AML-193 (cell line): ENCODE measurements around the gene TTLL11.

Experiments
- DNase-seq, 2 experiments: peaks; one replicate each; lab custom pipeline; 2025; lab: John Stamatoyannopoulos, UW

Gene TTLL11

DNA sequence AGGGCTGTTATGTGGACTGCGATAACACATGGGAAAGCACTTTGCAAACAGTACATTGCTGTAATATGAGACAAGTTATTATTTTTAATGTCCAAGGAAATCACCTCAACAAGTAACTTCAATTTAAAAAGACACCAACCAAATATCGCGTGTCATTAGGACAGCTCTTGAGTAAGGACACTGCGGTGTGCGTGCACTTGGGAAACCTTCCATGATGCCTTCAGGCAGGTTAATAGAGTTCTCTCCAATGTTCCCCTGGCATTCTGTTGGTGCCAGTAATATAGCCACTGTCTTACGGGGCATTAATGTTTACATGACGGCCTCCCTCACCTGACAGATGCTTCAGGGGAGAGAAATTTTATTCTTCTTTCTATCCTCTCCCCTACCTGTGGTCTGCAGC lies 42.9 kb downstream of the TTLL11 start:
- no peak for DNase-seq

DNA sequence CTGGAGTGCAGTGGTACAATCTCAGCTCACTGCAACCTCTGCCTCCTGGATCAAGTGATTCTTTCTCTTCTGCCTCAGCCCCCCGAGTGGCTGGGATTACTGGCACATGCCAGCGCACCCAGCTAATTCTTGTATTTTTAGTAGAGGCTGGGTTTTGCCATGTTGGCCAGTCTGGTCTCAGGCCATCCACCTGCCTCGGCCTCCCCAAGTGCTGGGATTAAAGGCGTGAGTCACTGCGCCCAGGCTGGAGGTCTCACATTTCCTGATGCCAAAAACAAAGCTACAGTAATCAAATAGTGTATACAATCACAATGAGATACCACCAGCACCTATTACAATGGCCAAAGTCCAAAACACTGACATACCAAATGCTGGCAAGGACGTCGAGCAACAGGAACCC lies 51.1 kb downstream of the TTLL11 start:
- no peak for DNase-seq

DNA sequence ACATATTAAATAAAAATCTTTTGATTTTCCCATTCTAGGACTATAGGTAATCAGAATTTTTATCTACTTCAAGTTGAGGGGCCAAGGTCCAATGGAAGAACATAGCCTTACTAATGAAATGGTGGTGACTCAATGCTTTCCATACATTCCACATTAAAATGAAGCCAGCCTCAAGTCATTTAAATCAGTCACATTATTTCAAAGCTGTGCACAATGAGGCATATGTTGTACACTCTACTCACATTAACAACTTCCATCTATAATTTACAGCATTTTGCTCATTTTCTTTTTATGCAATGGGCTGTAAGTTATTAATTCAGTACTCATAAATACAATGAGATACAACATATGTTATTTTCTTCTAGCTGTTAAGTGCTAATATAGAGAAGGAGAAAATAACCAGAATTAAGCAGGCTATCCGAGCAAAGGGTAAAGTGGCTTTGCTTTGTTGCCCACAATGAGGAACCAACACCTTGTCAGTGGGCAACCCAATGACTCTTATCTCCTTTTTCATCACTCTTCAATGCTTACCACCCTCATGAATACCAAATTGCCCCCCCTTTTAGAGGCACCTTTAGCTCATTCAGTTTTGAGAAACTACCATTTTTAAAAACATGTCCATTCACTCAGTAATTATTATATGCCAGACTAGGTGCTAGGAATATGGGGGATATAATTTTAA lies 52.4 kb downstream of the TTLL11 start:
- no peak for DNase-seq

DNA sequence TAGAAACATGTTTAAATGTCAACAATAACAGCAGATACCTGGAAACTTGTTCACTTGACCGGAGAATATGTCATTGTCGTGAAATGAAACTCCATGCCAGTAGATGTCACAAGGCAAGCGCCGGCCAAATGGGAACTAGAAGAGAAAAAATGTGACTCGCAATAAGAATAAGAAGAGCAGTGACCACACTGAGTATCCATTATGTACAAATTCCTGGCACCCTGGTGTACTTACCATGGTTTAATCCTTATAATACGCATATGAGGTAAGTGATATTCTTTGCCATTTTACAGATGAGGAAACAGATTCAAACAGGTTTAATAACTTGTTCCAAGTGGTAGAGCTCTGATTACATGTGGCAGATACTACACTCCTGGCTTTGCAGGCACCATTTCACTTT lies 53.9 kb downstream of the TTLL11 start:
- DNase-seq, result no peak

DNA sequence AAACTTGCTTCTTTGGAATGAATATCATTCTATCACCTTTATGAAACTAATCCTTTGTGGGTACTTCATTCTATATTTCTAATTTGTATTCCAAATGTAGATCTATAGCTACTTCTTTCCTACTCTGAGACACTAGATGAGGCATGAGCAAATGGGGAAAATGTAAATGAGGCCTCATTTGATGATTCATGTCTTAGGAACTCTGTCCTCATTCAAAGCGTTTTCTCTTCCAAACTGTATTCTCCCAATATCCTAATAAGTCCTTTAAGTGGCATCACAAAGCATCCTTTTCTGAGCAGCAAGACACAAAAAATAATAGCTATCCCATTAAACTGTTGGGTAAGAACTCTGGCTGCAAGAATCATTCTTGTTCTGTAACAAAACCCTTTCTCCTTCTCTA lies 56.1 kb downstream of the TTLL11 start:
- DNase-seq, result no peak

DNA sequence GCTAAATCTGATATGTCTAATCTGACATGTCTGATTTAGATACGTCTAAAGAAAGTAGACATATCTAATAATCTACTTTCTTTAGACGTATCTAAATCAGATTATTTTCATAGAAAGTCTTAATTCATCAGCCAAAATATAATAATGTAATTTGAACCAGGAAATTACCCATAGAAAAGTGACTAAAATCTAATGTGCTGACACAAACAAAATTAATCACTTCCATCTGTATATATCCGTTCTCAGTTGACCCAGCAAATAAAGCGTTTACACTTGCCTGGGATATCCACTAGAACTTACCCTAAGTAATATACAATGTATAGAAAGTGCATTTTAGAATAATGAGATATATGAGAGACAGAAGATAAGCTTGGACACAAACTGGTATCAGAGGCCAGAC lies 56.7 kb downstream of the TTLL11 start:
- DNase-seq, result no peak

DNA sequence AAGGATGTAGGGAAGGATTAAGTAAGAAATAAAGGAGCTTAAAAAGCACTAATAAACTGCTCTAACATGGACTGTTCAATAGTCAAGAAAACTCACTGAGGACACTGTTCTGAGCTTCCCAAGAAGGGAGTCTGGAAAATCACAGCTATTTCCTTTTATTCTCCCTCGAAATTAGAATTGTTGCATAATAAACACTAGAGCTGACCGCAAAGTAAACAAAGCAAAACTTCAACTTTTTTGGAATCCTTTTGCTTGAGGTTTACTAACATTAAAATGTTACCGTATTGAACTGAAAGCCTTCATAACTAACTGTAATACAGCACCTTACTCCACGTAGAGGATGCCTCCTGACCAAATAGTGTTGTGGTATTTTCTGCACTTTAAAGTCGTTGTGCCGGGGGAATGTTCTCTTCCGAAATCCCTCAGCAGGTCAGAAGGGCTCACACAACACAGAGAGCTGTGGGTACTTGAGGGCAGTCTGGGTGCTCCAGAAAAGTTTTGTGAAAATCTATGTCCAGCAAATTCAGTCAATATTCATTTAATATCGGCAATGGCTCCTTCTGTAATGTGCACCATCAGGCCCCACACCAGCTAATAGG lies 59.2 kb downstream of the TTLL11 start:
- DNase-seq, result no peak

DNA sequence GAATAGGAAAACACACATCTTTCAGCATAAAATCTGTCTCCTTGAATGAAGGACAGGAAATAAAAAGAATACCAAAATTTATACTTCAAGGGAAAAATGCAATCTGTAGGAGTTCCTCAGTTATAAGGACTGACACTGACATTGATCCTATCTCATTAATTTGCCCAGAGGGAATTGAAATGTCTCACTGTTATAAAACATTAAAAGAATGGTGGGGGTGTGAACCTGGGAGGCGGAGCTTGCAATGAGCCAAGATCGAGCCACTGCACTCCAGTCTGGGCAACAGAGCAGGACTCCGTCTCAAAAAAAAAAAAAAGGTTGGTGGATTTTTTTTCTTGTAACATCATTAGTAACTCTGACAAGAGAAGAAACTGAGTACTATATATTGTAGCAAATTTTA lies 60.8 kb downstream of the TTLL11 start:
- no peak for DNase-seq

DNA sequence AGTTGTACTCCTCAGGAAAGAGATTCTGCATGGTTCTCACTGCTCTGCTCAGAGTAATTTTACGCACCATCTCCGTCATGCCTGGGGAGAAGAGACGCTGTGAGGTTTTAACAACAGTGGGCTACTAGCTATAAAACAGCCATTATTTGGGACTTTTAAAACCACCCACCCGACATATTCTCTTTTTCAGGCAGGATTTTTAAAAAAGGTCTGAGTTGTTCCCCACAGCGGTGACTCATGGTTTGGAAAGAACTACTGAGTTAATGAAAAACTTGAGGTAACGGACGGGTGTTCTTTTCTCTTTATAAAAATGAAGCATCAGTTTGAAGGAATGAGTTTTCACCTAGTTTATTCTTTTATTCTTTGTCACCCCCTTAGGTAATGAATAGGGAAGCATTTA lies 61.3 kb downstream of the TTLL11 start:
- DNase-seq, result no peak

DNA sequence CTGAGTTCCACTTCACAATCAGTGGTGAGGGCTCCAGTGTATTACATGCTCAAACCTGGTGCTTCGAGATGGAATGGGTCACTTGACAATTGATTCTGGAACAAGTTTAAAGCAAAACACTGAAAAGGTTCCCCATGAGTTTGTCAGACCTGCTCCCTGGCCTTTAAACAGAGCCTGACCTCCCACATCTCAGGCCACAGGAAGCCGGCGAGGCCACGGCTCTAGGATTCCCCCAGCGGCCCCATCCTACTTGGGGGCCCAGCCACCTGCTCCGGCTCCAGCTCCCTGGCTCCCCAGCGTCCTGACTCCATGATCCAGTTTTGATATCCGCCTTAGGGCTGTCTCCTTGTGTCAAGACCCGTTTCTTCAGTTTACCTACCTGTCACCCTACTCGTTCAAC lies 62.0 kb downstream of the TTLL11 start:
- no peak for DNase-seq

DNA sequence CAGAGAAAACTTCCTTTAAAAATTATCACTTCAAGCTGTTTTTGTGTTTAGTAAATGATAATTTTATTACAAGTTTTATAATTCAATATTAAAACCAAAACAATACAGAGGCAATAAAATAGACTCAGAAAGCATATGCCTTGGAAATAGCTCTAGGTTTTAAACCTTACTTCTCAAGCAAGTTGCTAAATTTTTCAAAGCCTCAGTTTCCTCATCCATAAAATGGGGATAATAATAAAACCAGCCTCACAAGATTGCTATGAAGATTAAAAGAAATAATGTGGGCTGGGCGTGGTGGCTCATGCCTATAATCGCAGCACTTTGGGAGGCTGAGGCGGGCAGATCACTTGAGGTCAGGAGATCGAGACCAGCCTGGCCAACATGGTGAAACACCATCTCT lies 62.8 kb downstream of the TTLL11 start:
- no peak for DNase-seq

DNA sequence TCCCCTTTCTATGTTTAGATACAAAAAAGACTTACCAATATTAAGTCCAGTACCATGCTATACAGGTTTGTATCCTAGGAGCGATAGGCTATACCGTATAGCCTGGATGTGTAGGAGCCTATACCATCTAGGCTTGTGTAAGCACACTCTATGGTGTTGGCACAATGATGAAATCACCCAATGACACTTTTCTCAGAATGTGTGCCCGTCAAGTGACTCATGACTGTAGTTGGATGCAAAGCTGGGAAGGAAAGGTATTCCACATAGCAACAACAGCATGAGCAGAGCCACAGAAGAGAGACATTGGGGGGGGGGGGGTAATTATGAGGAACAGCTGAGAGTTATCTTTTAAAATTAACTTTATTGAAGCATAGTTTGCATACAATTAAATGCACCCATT lies 63.2 kb downstream of the TTLL11 start:
- DNase-seq, result no peak

DNA sequence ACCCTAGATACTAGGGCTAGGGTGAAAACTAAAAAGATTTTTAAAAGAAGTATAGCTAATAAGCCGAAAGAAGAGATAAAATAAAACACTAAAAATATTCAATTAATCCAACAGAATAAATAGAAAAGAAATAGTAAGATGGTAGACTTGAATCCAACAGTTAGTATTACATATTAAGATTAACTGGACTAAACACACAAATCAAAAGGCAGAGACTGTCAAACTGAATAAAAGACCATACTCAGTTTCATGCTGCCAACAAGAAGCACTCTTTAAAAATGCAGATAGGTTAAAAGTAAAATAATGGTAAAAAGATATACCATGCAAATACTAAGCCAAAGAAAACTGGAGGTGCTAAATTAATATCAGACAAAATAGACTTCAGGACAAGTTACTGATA lies 65.0 kb downstream of the TTLL11 start:
- no peak for DNase-seq

DNA sequence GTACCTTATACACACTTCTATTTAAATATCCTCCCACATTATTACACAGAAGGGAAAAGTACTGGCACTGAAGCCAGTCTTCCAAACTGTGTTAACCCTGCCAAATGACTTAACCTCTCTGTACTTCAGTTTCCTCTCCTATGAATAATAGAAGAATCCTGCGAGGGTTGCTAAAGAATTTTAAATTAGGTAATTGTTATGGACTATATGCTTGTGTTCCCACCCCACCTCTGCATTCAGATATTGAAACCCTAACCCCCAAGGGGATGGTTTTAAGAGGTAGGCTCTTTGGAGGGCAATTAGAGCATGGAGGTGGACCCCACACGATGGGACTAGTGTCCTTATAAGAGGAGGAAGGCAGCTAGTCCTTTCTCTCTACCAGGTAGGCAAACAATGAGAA lies 72.7 kb downstream of the TTLL11 start:
- DNase-seq, result no peak

DNA sequence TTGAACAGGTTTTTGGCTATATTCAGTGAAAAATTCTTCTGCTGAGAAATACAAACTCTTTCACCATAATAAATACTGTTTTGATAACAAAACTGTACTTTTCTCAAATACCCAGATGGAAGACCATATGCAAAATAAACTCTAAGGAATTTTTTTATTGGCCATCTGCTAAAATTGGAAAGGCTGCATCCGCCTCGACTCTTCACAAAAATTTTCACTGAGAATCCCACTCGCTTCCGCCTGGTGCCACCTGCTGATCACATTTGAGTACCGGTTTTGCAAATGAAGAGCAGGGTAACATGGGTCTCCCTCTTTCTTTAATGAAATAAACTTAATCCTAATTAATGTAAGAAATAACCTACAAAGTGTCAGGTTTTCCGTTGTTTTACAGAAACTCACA lies 76.4 kb downstream of the TTLL11 start:
- no peak for DNase-seq

DNA sequence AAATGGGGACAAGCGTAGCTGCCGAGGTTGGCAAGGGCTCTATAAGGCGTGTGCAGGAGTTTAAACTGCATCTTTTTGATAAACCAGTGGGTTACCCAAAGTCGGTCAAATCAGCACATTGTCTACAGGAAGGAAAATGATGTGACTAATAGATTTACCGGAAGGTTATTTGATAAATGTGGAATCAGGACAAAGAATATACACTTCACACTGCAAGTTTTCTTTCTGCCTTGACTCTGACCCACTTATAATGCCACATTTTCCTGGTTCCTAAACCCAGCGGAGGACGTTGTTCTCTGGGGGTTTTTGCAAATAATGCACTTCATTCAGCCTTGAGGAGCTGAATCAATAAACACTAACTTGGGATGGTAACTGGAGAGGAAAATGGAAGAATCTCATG lies 76.8 kb downstream of the TTLL11 start:
- no peak for DNase-seq

DNA sequence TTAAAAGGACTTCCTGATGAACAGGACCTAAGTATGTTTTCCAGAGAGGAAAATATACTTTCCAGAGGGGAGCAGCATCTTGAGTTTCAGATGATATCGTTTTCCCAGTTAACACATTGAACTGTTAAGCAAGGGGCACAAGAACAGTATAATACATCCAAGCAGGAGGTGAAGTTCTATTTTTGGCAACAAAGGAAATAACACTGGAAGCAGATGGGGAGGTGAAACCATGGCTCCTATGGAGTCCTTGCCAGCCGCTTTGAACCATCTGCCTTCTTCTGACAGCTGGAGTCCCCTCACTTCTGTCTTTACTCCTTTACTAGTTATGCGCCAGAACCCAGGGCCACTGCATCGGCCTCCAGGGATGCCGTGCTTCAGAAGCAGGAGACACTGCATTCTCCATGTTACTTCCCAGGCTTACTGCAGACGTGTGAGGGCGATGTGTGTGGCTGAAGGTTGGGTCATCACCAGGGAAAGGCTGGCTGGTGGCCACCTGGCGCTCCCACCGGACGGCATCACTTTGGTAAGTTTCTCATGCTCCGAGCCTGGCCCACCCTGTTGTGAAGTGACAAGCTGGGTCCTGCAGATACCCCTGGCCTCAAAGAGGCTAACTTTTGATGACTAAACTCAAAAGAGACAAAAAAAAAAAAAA lies 77.8 kb downstream of the TTLL11 start:
- no peak for DNase-seq

DNA sequence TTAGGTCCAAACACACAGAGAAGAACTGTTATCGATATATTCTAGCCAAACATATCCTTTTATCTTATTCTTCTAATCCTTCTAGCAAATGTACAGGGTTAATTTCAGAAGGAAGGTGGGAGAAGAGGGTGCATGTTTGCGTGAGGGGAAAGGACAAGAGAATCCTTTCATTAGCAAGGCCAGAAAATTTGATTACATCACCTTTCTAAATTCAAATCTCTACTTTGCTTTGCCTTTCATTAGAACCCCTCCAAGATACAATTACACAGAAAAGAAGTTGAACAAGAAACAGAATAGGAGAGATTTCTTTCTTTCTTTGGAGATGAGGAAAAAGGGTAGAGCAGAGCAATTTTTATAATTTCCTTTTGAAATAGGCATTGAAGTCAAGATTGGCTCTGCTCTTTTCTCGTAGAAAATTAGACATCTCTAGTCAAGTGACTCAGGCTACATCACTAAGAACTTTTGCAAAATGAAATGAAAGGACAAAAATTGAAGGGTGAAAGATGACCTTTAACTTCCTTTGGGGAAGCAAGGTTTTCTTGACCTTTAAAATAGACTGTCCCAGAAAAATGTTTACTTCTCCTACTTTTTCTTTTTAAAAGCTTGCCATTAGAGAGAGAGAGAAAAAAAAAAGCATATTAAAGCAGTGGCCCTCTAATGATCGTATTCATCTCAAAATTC lies 81.2 kb downstream of the TTLL11 start:
- DNase-seq, result no peak

DNA sequence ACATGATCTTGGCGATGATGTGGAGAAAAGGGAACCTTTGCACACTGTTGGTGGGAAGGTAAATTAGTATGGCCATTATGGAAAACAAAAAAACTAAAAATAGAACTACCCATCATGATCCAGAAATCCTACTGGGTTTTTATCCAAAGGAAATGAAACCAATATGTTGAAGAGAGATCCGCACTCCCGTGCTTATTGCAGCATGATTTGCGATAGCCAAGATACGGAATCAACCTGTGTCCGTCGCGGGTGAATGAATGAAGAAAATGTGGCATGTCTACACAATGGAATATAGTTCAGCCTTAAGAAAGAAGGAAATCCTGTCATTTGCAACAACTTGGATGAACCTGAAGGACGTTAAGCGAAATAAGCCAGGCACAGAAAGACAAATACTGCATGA lies 84.5 kb downstream of the TTLL11 start:
- no peak for DNase-seq

DNA sequence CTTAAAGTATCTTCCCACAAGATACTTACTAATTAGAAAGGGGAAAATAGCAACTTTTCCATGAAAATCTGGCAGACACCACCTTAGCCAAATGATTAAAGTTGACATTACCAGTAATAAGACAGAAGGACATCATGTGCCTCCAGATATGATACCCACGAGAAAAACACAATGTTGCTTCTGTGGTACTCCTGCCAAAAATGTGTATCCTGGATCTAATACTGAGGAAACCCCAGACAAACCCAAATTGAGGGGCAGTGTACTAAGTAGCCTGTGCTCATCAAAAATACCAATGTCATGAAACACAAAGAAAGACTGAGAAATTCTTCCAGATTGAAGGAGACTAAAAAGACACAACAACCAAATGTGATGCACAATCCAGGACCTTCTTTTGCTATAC lies 85.3 kb downstream of the TTLL11 start:
- DNase-seq, result no peak

DNA sequence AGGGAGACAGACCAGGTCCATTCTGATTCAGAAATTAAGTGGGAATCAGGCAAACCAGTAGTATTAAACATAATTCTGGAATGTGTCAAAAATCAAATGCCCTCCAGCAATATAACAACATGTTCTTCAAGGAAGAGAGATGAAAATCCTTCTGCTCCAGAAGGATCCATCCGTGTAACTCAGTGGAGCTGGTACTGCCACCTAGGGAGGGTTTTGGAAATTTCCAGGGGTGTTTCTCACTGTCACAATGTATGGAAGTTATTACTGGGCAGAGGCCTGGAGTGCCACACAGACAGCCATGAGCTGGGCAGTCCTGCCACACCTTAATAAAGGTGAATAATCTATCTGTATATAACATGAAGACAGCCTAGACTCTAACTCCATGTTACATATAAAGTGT lies 87.5 kb downstream of the TTLL11 start:
- no peak for DNase-seq

DNA sequence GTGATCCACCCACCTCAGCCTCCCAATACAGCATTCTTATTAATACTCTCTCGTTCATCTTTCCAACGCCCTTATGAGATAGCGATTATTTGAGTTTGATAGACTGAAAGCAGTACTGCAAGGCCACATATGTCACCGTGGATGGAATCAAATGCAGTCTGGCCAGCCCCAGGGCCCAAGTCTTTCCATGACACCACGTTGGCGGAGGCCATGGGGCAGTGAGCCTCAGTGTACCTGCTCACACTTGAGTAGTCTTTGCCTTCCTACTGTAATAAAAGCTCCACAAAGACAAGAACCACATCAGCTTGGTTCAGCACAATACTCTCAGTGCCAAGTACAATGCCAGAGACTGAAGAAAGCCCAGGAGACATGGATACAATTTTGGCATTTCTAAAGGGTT lies 88.5 kb downstream of the TTLL11 start:
- DNase-seq, result no peak

DNA sequence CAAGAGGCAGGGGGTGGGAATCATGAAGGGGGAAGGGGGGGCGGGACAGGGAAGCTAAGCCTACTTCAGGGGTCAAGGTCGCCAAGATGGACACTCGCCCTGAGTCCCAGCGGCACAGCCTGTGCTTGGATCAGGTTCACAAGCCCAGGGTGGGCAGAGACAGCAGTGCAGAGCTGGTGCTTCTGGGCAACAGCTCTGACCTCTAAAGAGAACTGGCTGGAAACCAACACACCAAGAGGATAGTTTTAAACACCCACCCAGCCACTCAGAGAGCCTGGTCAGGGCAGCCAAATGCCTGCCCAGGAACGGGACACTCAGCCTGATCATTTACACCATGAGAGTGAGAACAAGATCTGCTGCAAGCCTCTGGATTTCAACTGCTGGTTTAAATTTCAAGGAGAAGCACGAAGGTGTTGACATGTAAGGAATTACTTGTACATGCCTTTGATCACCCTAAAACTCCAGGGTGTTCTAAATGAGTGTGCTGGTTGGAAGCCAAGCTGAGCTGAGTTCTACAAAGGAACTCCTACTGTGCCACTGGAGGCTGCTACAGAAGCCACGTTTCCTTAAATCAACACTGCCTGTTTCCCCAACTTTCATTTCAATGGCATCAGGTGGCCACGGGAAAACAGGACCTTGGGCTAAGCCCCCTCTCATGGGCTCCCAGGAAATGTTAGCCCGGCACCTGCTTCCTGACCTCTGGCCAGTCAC lies 91.5 kb downstream of the TTLL11 start:
- no peak for DNase-seq
